ENCODE results near the gene CLOCK. TPM values are rescaled to one million over a fixed set of nuclear protein-coding genes. Genes with fewer than 3 reads are reported as not detected.

CLOCK gene
- total RNA-seq, 1 donor from 2014 or later = 34.4 TPM

DNA sequence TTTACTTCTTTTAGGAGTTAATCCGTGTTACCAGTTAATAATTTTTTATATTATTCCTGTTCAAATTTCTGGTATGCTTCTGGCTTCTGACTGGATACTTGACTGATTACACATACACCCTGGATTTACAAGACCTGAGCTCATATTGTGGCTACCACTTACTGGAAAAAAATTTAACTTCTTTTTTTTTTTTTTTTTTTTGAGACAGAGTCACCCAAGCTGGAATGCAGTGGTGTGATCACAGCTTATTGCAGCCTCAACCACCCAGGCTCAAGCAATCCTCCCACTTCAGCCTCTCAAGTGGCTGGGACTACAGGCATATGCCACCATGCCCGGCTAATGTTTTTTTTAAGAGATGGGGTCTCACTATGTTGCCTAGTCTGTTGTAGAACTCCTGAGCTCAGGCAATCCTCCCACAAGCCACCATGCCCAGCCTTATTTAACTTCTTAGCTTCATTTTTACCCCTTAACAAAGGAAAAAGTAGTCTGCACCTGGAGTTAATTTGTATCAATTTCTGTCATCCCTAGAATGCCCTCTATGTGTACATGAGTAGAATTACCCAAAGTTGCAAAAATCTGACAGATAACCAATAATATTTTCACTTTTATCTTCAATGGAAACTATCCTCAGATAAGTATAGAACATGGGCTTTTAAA is 100.7 kb downstream of the CLOCK start:
- Histone ChIP-seq H3K27ac (no peak overlapping the region), H3K27me3 (no peaks in the 10 kb centered on the region), H3K4me1 (no peaks in the 10 kb centered on the region), H3K36me3 (peaks cover 0 to 45% of the 10 kb centered on the region in 2 donors), H3K9me3 (no peaks in the 10 kb centered on the region), H3K4me3 (no peak overlapping the region)
- no peak for DNase-seq (ENCODE audit: extremely low spot score in 2 of 2)
- TF ChIP-seq POLR2AphosphoS5 (IDR thresholded peaks at IDR 0.05; ENCODE audit: insufficient read depth in 1 of 2, low read depth in 1 of 2) = no peak
- TF ChIP-seq POLR2A (IDR thresholded peaks at IDR 0.05) = no peak
- TF ChIP-seq, protein P1, sequence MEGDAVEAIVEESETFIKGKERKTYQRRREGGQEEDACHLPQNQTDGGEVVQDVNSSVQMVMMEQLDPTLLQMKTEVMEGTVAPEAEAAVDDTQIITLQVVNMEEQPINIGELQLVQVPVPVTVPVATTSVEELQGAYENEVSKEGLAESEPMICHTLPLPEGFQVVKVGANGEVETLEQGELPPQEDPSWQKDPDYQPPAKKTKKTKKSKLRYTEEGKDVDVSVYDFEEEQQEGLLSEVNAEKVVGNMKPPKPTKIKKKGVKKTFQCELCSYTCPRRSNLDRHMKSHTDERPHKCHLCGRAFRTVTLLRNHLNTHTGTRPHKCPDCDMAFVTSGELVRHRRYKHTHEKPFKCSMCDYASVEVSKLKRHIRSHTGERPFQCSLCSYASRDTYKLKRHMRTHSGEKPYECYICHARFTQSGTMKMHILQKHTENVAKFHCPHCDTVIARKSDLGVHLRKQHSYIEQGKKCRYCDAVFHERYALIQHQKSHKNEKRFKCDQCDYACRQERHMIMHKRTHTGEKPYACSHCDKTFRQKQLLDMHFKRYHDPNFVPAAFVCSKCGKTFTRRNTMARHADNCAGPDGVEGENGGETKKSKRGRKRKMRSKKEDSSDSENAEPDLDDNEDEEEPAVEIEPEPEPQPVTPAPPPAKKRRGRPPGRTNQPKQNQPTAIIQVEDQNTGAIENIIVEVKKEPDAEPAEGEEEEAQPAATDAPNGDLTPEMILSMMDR (IDR thresholded peaks at IDR 0.05) = no peak
- intact Hi-C loops (cut with DNase I) = no loop called here

DNA sequence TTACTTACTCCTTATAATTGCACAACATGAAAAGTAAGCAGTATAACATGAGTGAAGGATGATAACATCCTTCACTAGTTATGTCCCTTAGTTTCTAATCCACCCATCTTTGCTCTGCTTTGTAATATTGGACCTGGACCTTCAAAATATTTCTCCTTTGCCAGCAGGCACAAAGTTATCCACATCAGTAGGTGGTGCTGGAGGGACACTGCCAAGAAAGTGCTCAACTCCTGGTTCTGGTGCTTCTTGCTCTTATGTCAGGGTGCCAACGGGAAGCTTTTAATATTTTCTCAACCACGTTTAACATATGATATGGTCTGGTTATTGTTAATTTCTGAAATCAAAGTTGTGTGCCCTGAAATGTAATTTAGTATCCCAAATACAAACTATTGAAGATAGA is 101.9 kb downstream of the CLOCK start:
- TF ChIP-seq, protein P1 (IDR thresholded peaks at IDR 0.05) = no peak
- H3K27ac ChIP-seq = no peak overlapping the region
- no peak for DNase-seq (ENCODE audit: extremely low spot score in 2 of 2)
- peaks cover 0 to 46% of the 10 kb centered on the region in 2 donors for H3K36me3 ChIP-seq
- no peaks in the 10 kb centered on the region for H3K27me3 ChIP-seq
- H3K4me3 ChIP-seq = no peak overlapping the region
- no peaks in the 10 kb centered on the region for H3K9me3 ChIP-seq
- intact Hi-C loops (cut with DNase I) = no loop called here
- H3K4me1 ChIP-seq = no peaks in the 10 kb centered on the region

DNA sequence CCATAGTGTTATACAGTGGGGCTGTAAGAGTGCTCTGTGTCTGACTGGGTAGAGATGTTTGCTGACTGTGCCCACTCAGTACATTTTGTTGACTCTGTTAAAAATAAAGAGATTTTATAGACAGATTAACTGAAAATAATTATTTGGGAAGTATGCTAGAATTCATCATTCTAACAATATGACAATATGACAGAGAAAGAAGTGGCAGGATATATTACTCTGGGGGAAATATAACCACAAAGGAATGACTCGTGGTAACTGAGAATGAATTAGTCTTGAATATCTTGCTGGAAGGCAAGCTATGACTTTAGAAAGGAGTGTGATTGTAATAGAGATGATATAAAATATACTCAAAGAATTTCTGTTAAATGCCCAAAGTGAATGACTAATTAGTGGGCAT is 104.2 kb downstream of the CLOCK start:
- Histone ChIP-seq H3K4me1 (no peaks in the 10 kb centered on the region), H3K4me3 (no peak overlapping the region), H3K27ac (no peak overlapping the region), H3K36me3 (peaks cover 0 to 32% of the 10 kb centered on the region in 2 donors), H3K27me3 (no peaks in the 10 kb centered on the region), H3K9me3 (no peaks in the 10 kb centered on the region)
- TF ChIP-seq POLR2AphosphoS5 (IDR thresholded peaks at IDR 0.05; ENCODE audit: insufficient read depth in 1 of 2, low read depth in 1 of 2) (no peak), POLR2A (IDR thresholded peaks at IDR 0.05) (no peak)
- TF ChIP-seq, protein P1 (IDR thresholded peaks at IDR 0.05) = no peak
- DNase-seq (ENCODE audit: extremely low spot score in 2 of 2) = no peak
- intact Hi-C loops (cut with DNase I) = no loop called here

DNA sequence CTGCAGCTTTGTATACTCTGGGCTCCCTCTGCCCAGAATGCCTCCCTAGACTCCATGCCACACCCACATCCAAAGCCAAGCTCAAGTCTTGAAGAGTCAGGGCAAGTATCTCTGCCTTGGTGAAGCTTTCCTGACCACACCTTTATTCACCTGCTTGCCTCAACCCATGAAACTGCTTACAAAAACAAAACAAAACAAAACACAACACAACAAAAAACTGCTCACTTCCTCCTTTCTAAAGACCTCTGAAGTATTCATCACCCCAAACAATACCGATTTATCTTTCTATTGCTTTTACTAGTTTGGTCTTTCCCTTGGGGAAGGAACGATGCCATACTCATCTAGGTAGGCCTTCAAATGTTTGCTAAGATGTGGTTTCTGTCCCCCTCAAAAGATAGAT is 105.9 kb downstream of the CLOCK start:
- H3K4me1 ChIP-seq = no peaks in the 10 kb centered on the region
- no peak for TF ChIP-seq POLR2A (IDR thresholded peaks at IDR 0.05)
- no peak for TF ChIP-seq POLR2AphosphoS5 (IDR thresholded peaks at IDR 0.05; ENCODE audit: insufficient read depth in 1 of 2, low read depth in 1 of 2)
- TF ChIP-seq, protein P1 (IDR thresholded peaks at IDR 0.05) = no peak
- no peaks in the 10 kb centered on the region for H3K9me3 ChIP-seq
- intact Hi-C loops (cut with DNase I) = no loop called here
- no peak overlapping the region for H3K4me3 ChIP-seq
- H3K36me3 ChIP-seq = peaks cover 0 to 28% of the 10 kb centered on the region in 2 donors
- H3K27ac ChIP-seq = no peak overlapping the region
- H3K27me3 ChIP-seq = no peaks in the 10 kb centered on the region
- no peak for DNase-seq (ENCODE audit: extremely low spot score in 2 of 2)

DNA sequence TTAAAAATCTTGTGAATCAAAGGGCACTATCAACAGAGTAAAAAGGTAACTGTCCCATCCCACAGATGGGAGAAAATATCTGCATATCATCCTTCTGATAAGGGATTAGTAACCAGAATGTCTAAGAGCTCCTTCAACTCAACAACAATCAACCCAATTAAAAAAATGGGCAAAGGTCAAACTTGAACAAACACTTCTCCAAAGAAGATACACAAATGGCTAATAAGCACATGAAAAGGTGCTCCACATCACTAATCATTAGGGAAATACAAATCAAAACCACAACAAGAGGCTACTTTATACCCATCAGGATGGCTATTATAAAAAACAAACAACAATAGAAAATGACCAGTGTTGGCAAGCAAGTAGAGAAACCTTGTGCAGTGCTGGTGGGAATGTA is 107.7 kb downstream of the CLOCK start:
- H3K9me3 ChIP-seq = no peaks in the 10 kb centered on the region
- H3K4me3 ChIP-seq = no peak overlapping the region
- no peaks in the 10 kb centered on the region for H3K27me3 ChIP-seq
- no peak for TF ChIP-seq POLR2A (IDR thresholded peaks at IDR 0.05)
- no peak for TF ChIP-seq POLR2AphosphoS5 (IDR thresholded peaks at IDR 0.05; ENCODE audit: insufficient read depth in 1 of 2, low read depth in 1 of 2)
- no peak overlapping the region for H3K27ac ChIP-seq
- intact Hi-C loops (cut with DNase I) = no loop called here
- H3K36me3 ChIP-seq = peaks cover 0 to 25% of the 10 kb centered on the region in 2 donors
- no peak for DNase-seq (ENCODE audit: extremely low spot score in 2 of 2)
- no peaks in the 10 kb centered on the region for H3K4me1 ChIP-seq
